ENCODE data around the gene H19.

The H19 gene

DNA sequence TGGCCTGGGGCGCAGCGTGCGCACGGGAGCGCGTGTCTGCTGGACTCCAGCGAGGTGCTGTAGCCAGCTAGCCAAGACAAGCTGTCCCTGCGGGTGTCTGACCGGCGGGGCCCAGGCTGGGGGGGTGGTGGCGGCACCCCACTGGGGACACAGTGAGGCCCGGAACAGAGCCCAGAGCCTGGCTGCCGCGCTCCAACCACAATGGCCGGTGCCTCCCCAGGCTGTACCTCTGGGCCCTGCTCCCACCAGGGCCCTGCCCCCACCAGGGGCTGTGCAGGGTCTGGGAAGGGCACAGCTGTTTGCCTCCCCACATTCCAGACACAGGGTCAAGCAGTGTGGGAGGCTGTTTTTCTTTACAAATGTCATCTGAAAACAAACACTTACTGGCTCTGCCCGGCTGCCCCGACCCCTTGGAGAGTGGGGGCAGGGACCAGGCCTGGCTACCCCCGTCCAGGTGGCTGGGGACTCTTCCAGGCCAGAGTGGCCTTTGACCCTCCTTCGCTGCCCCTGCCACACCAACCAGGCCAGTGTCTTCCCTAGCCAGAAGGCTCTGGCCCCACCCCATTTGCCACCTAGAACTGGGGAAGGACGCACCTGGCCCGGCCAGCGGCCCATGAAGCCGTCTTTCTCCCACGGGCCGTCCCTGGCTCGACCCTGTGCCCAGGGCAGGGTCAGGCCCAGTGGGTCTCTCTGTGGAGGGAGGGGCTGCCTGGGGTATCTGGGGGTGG, 14.6 kb downstream of the H19 start:
- no peak for DNase-seq

- no peak for DNase-seq
Measured at GRCh38 chr11:1979607-1980006, 18.0 kb downstream of the H19 start.

DNA sequence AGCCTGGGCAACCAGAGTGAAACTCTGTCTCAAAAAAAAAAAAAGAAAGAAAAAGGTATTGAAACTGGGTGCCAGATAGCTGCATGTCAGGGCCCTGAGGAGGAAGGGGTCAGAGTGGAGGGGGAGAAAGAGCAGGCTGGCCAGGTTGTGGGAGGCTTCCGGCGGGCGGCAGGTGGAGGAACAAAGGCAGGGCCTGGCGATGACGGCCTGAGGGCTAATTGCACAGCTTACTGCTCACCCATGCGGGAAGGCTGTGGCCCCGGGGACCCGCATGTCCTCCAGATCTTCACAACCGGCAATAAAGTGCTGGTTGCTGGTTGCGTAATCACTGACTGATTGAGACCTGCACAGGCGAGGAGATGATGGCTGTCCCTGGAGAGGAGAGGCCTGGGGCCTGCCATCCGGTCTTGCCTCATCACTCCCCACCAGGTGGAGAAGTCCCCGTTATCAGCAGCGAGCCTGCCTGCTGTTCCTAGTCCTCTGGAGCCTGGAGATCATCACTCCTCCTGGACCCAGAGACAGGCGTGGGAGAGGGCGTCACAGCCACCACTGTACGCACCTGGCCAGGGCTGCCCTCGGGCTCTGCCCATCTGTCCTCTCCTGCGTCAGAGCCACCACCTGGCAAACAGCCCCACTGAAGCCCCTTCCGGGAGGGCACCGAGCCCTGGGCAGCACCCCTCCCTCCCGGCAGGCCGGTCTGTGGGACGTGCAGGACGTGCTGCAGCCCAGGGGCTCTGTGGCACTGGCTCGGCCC, 18.7 kb downstream of the H19 start:
- no peak for DNase-seq

GRCh38 chr11:1975185-1975584, 22.5 kb downstream of the H19 start:
- no peak for DNase-seq

- DNase-seq: no peak
Measured at GRCh38 chr11:1970956-1971355, 26.7 kb downstream of the H19 start.

DNA sequence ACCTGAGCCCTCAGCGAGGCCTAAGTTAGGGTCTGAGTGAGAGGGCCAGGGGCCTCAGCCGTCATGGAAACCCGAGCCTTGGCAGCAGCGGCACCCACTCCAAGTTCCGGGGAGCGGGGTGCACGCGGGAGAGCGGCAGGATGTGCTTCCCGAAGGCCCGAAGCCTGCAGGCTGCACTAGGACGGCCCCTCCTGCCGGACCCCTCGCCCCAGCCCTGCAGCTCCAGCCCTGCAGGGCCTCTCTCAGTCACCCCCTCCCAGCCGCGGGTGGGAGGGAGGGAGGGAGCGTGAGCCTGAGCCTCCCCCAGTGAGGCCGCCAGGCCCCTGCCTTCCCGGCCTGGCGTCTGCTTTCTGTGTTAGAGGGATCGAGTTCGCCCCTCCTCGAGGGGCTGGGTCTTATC, 27.9 kb downstream of the H19 start:
- DNase-seq: no peak

DNA sequence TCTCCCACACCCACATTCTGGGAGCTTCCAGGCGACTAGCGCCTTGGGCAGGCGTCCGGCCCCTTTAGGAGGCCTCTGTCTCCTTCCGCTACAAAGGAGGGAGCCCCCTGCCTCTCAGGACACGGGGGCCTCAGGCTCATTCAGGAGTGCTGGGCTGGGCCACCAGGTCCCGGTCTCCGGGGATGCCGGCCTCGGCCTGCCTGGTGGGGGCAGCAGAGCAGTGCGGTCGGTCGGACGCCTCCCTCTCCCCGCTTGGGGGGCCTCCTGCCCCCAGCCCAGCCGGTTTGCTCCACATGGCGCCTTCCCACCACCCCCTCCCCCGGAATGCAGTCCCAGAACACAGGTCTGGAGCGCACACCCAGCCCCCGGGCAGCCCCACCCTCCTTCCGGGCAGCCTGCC, 28.6 kb downstream of the H19 start:
- DNase-seq: no peak

DNA sequence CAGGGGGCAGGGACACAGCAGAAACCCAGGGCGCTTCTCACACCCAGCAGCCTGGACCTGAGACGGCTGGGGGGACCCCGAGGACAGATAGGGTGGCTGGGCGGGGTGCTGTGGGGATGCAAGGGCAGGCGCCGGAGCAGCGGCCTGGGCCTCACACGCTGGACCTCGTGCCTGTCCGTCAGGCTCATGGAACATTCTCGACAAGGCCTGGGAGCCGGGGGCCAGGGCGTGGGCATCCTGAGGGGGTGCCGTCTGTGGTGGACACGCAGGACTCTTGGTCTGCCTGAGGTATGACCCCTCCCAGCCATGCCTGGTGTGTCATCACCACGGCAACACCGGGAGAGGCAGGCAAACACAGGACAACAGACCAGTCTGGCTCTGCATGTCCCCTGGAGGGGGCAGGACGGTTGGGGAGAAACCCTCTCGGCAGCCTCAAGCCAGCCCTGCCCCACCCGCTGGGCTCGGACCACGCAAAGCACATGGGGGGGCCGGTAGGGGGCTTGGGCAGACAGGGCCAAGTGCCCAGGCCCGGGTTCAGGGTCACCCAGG, 29.1 kb downstream of the H19 start:
- DNase-seq: no peak

GRCh38 chr11:1967641-1968225, 29.9 kb downstream of the H19 start:
- DNase-seq: no peak

- no peak for DNase-seq
Measured at GRCh38 chr11:1966531-1966930, 31.1 kb downstream of the H19 start.

DNA sequence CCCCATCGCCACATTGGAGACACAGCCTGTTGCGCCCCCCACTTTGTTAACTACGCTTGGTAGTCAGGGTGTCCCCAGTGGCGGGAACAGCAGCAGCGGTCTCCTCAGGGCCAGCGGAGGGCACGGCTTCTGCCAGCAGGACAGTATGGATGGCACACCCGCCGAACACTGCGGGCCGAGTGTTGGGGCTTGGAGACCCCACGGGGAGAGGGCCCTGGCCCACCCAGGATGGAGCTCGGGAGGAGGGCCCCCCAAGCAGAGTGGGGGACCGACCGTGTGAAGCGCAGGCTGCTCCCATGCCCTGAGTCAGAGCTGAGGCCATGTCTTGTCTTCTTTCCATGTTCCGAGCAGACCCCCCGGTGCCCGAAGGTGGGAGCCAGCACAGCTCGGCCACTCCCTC, 32.7 kb downstream of the H19 start:
- no peak for DNase-seq

DNA sequence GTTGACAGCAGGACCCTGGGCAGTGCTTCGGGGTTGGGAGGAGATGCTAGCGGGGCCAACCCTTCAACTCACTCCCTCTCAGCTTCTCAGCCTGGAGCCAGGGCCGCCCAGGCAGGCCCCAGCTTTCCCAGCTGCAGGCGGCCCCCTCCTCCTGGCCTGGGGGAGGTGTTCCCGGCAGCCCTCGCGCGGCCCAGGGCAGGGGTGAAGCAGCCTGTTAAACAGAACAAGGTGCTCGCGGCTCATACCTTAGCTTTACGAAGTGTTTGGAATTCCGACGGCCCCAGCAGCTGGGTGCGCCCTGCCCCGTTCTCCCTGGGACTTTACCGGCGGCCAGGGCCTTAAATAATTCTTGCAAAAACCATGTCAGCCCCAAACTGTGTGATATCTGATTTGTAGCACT, 33.3 kb downstream of the H19 start:
- no peak for DNase-seq

DNA sequence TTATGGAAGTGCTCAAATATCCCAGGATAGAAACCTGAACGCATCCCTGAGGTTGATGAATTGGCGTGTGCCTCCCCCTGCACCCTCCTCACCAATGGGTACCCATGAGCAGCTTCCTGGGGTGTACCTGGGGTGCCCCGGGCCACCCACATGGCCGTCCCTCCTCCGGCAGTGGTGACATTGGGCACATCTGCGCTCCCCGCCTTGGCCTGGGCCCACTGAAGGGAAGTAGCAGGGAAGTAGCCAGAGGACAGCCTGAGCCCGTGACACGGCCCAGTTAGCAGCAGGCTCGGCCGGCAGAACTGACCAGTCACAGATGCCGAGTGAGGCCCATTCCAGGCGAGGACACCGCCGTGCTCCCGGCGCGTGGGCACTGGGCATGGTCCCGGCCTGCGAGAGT, 33.8 kb downstream of the H19 start:
- DNase-seq: no peak

- DNase-seq: no peak
Measured at GRCh38 chr11:1959786-1960185, 37.9 kb downstream of the H19 start.

GRCh38 chr11:1958367-1958766, 39.3 kb downstream of the H19 start:
- no peak for DNase-seq

DNA sequence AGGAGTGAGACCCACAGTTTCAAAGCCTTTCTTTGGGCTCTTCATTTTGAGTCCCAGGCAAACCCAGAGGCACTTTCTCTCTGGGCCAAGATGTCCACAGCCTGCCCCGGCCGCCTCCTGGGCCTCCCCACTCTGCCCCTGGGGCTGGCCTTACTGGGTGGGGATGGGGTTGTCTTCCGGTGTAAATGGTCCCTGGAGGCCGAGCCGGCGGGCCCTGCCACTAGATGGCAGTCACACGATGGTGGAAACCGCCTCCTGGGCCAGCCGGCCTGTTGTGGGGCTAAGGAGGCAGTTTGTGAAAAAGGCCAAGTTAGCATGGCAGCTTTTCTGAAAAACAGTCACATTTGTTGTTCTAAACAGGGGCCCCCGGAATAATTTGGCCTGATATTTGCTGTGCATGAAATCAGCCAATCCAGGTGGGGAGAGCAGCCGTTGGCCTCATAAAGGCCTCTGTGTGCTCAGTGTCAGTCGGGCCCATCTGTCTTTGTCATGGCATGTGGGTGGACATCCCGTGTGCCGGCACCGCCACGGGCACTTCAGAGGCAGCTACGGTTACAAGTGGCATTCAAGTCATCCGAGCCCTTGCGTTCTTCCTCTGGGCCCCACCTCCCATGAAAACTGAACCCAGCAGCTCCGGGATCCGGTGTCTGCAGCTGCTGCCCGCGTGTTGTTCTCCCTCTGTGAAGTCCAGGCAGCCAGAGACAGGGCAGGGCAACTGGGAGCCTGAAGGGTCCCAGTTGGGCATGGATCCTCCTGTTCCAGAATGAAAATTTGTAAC, 44.0 kb downstream of the H19 start:
- no peak for DNase-seq

DNA sequence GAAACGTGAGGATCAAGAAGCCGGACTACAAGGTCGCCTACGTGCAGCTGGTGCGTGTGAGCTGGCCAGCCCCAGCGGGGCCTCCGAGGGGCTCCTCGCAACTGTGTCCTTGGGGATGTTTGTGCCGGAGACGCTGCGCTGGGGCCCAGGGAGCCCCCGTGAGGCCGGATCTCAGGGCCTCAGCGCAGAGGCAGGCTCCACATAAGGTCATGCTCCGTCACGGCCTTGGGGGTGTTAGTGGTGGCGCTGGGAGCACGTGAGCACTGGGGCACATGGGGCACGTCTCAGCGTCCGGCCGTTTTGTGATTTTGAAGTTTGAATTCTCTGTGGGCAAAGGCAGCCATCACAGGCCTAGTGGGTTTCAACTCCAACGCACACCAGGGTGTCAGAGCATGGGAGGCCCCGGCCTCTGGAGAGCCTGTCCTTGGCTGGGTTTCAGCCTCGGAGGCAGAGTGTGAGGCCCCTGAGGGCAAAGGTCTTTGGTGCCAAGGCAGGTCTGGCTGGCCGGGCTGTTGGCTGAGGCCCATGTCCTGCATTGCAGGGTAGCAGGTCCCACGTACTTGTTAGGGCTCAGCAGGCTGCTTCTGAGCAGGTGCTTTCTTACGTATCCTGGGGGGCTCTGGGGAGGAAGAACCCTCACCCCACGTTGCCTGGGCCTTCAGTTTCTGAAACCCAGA, 44.7 kb downstream of the H19 start:
- no peak for DNase-seq

GRCh38 chr11:1949922-1950321, 47.7 kb downstream of the H19 start:
- DNase-seq: no peak

- DNase-seq: no peak
Measured at GRCh38 chr11:1949302-1949701, 48.3 kb downstream of the H19 start.

DNA sequence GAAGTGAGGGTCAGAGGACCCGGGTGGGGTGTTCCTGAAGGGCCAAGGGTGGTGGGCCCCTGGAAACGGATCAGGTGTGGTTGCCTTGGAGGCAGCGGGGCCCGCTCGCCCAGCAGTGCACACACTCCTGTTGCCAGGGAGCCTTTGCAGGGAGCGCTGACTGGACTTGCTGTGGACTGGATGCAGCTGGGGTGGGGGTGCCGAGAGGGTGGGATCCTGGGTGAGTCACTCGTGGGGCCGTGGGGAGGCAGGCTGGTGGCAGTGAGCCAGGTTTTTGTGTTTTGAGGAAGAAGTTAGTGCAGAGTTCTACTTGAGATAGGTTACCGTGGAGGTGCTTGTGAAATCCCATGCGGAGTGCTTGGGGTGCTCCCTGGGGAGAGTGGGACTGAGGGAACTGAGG, 49.3 kb downstream of the H19 start:
- DNase-seq: no peak

- no peak for DNase-seq
Measured at GRCh38 chr11:1947592-1948237, 49.9 kb downstream of the H19 start.

All from activated CD4-positive, alpha-beta T cell treated with anti-CD3 and anti-CD28 coated beads, Interleukin-2, amount 50 U/mL, for 1 hour (primary cell).